ENCODE results near the gene B4GALT1. TPM values are rescaled to one million over a fixed set of nuclear protein-coding genes. Genes with fewer than 3 reads are reported as not detected.

Gene B4GALT1
- total and polyA plus RNA-seq, 2 of the 8 experiments (the other 6 are each of a cell fraction or from before 2014, with no cell fraction given): 12.8 to 18.2 TPM

GRCh38 chr9:33146298-33146697, 20.8 kb downstream of the B4GALT1 start (continued):
- TF ChIP-seq CHD7 (IDR thresholded peaks at IDR 0.05; ENCODE audit: insufficient replicate concordance, low read length) (no peak), TEAD4 (IDR thresholded peaks at IDR 0.05; ENCODE audit: low read depth, low read length) (no peak)
